GM12872 (cell line): ENCODE measurements around the gene IMMP2L.

ENCODE experiments used
- CTCF ChIP-seq: IDR thresholded peaks from 3 replicates; pipeline ENCODE4 v1.5.1; 2011; ENCODE audit warnings: low read depth, mild to moderate bottlenecking, low read length, moderate library complexity; ENCODE audit not compliant: insufficient read depth

IMMP2L gene

GRCh38 chr7:110733221-110733620 lies 829.1 kb downstream of the IMMP2L start:
- no peak for TF ChIP-seq CTCF

GRCh38 chr7:110724811-110725210 lies 837.5 kb downstream of the IMMP2L start:
- no peak for TF ChIP-seq CTCF

GRCh38 chr7:110721395-110721794 lies 840.9 kb downstream of the IMMP2L start:
- no peak for TF ChIP-seq CTCF

GRCh38 chr7:110720626-110721025 lies 841.7 kb downstream of the IMMP2L start:
- TF ChIP-seq CTCF: no peak

- TF ChIP-seq CTCF: no peak
Measured at GRCh38 chr7:110719741-110720140, 842.6 kb downstream of the IMMP2L start.

- no peak for TF ChIP-seq CTCF
Measured at GRCh38 chr7:110718503-110719205, 843.6 kb downstream of the IMMP2L start.

- no peak for TF ChIP-seq CTCF
Measured at GRCh38 chr7:110704225-110704624, 858.1 kb downstream of the IMMP2L start.
